Trophoblast cell (in vitro differentiated cells and primary cell): ENCODE measurements around the gene TDP1.

ENCODE experiments used
- DNase-seq, 2 donors: peaks; one replicate each; pipeline ENCODE4 v3.0.0-alpha.2; 2016
- H2AFZ ChIP-seq: 2 replicates; pipeline ENCODE4 v1.6.1; 2013; ENCODE audit warnings: low read length, moderate library complexity, mild to moderate bottlenecking; ENCODE audit not compliant: insufficient read depth, poor library complexity
- H2AK5ac ChIP-seq: 2 replicates; pipeline ENCODE4 v1.6.1; 2013; ENCODE audit warnings: mild to moderate bottlenecking, low read length
- H2BK120ac ChIP-seq: 2 replicates; pipeline ENCODE4 v1.6.1; 2013; ENCODE audit warnings: low read length, mild to moderate bottlenecking, moderate library complexity; ENCODE audit not compliant: insufficient read depth, poor library complexity
- H2BK12ac ChIP-seq: 2 replicates; pipeline ENCODE4 v1.6.1; 2013; ENCODE audit warnings: mild to moderate bottlenecking, low read length, moderate library complexity
- H2BK5ac ChIP-seq: 2 replicates; pipeline ENCODE4 v1.6.1; 2013; ENCODE audit warnings: low read length, low read depth, moderate library complexity, mild to moderate bottlenecking; ENCODE audit not compliant: poor library complexity
- H3K14ac ChIP-seq: 2 replicates; pipeline ENCODE4 v1.6.1; 2013; ENCODE audit warnings: mild to moderate bottlenecking, low read length
- H3K18ac ChIP-seq: 2 replicates; pipeline ENCODE4 v1.6.1; 2013; ENCODE audit warnings: mild to moderate bottlenecking, low read length
- H3K23ac ChIP-seq: 2 replicates; pipeline ENCODE4 v1.6.1; 2013; ENCODE audit warnings: low read length
- H3K27ac ChIP-seq: 2 replicates; pipeline ENCODE4 v1.5.1; 2013; ENCODE audit warnings: low read depth, mild to moderate bottlenecking, inconsistent platforms, low read length, moderate library complexity
- H3K27me3 ChIP-seq: 2 replicates; pipeline ENCODE4 v1.6.1; 2013; ENCODE audit warnings: inconsistent platforms, mild to moderate bottlenecking, low read length, moderate library complexity; ENCODE audit not compliant: insufficient read depth
- H3K36me3 ChIP-seq, 2 experiments: 1 replicate in 1 of 2; 2 replicates in 1 of 2; pipeline ENCODE4 v1.6.1; 2013; ENCODE audit warnings: low read length in 2 of 2, mild to moderate bottlenecking in 2 of 2, moderate library complexity in 1 of 2; ENCODE audit not compliant: insufficient read depth in 2 of 2, control insufficient read depth in 1 of 2
- H3K4ac ChIP-seq: 2 replicates; pipeline ENCODE4 v1.6.1; 2013; ENCODE audit warnings: low read depth, mild to moderate bottlenecking, low read length, moderate library complexity
- H3K4me1 ChIP-seq, 2 experiments: 1 replicate in 1 of 2; 2 replicates in 1 of 2; pipeline ENCODE4 v1.6.1; 2013; ENCODE audit warnings: low read length in 2 of 2, mild to moderate bottlenecking in 2 of 2, moderate library complexity in 1 of 2; ENCODE audit not compliant: insufficient read depth in 2 of 2, control insufficient read depth in 1 of 2
- H3K4me2 ChIP-seq: 2 replicates; pipeline ENCODE4 v1.6.1; 2013; ENCODE audit warnings: inconsistent platforms, mild to moderate bottlenecking, low read length, moderate library complexity
- H3K4me3 ChIP-seq: 2 replicates; pipeline ENCODE4 v1.5.1; 2013; ENCODE audit warnings: mild to moderate bottlenecking, low read depth, low read length, inconsistent platforms
- H3K79me1 ChIP-seq: one replicate; pipeline ENCODE4 v1.6.1; 2013; ENCODE audit warnings: low read length
- H3K79me2 ChIP-seq: 2 replicates; pipeline ENCODE4 v1.6.1; 2013; ENCODE audit warnings: low read length, mild to moderate bottlenecking; ENCODE audit not compliant: control insufficient read depth, insufficient read depth, poor library complexity
- H3K9ac ChIP-seq: 2 replicates; pipeline ENCODE4 v1.6.1; 2013; ENCODE audit warnings: mild to moderate bottlenecking, low read length
- H3K9me3 ChIP-seq: 2 replicates; pipeline ENCODE4 v1.6.1; 2013; ENCODE audit warnings: low read depth, mild to moderate bottlenecking, control low read depth, inconsistent platforms, low read length; ENCODE audit not compliant: insufficient read depth
- H4K12ac ChIP-seq: 2 replicates; pipeline ENCODE4 v1.6.1; 2013; ENCODE audit warnings: low read depth, mild to moderate bottlenecking, low read length, moderate library complexity
- H4K8ac ChIP-seq: 2 replicates; pipeline ENCODE4 v1.6.1; 2013; ENCODE audit warnings: low read depth, mild to moderate bottlenecking, low read length, moderate library complexity
- H4K91ac ChIP-seq: one replicate; pipeline ENCODE4 v1.6.1; 2013; ENCODE audit warnings: low read depth, mild to moderate bottlenecking, low read length, moderate library complexity
- WGBS: extraction: QIAGEN DNeasy Blood & Tissue Kit; methylation state at CpG from one replicate; pipeline ENCODE4 v1.1.7; 2013; ENCODE audit warnings: missing lambda C conversion rate; ENCODE audit not compliant: insufficient read length, insufficient coverage; ENCODE audit errors: extremely low coverage; 5-methylcytosine and 5-hydroxymethylcytosine counted together

Gene TDP1

GRCh38 chr14:90056826-90057225 is 101.1 kb downstream of the TDP1 start:
- H3K23ac ChIP-seq: no peak overlapping the region
- H2BK120ac ChIP-seq: no peak overlapping the region
- H3K9ac ChIP-seq: no peak overlapping the region
- no peaks in the 10 kb centered on the region for H3K9me3 ChIP-seq
- no peak overlapping the region for H4K8ac ChIP-seq
- H3K4me2 ChIP-seq: no peak overlapping the region
- no peak overlapping the region for H3K14ac ChIP-seq
- no CpG with 5 or more reads among the region's 8 CpGs for WGBS
- H2AK5ac ChIP-seq: no peak overlapping the region
- H3K27ac ChIP-seq: no peak overlapping the region
- no peak overlapping the region for H2BK5ac ChIP-seq
- H4K91ac ChIP-seq: no peak overlapping the region
- H3K18ac ChIP-seq: no peak overlapping the region
- no peak for DNase-seq
- H3K4ac ChIP-seq: no peak overlapping the region
- no peak overlapping the region for H2AFZ ChIP-seq
- H4K12ac ChIP-seq: no peak overlapping the region
- H3K4me3 ChIP-seq: no peak overlapping the region
- no peaks in the 10 kb centered on the region for H3K36me3 ChIP-seq
- peaks cover 13% of the 10 kb centered on the region for H3K27me3 ChIP-seq
- H3K79me1 ChIP-seq: no peaks in the 10 kb centered on the region
- no peaks in the 10 kb centered on the region for H3K79me2 ChIP-seq
- H2BK12ac ChIP-seq: no peak overlapping the region
- H3K4me1 ChIP-seq: peaks cover 7 to 13% of the 10 kb centered on the region in 2 experiments

GRCh38 chr14:90058876-90059458 is 103.2 kb downstream of the TDP1 start:
- H2BK12ac ChIP-seq: no peak overlapping the region
- H2BK5ac ChIP-seq: no peak overlapping the region
- no peaks in the 10 kb centered on the region for H3K79me2 ChIP-seq
- no peak overlapping the region for H2AFZ ChIP-seq
- H3K27ac ChIP-seq: no peak overlapping the region
- H4K12ac ChIP-seq: no peak overlapping the region
- H3K23ac ChIP-seq: no peak overlapping the region
- no peak overlapping the region for H2BK120ac ChIP-seq
- H4K91ac ChIP-seq: no peak overlapping the region
- H3K4ac ChIP-seq: no peak overlapping the region
- no peak overlapping the region for H3K4me3 ChIP-seq
- H3K79me1 ChIP-seq: no peaks in the 10 kb centered on the region
- no peak overlapping the region for H4K8ac ChIP-seq
- H3K18ac ChIP-seq: no peak overlapping the region
- H3K9me3 ChIP-seq: no peaks in the 10 kb centered on the region
- H3K9ac ChIP-seq: no peak overlapping the region
- no peaks in the 10 kb centered on the region for H3K36me3 ChIP-seq
- peaks cover 23% of the 10 kb centered on the region for H3K27me3 ChIP-seq
- H3K14ac ChIP-seq: no peak overlapping the region
- peaks cover 10 to 20% of the 10 kb centered on the region in 2 experiments for H3K4me1 ChIP-seq
- peak; percentile 57 to 76 for DNase-seq
- H3K4me2 ChIP-seq: no peak overlapping the region
- no CpG with 5 or more reads among the region's 7 CpGs for WGBS
- H2AK5ac ChIP-seq: no peak overlapping the region

- Histone ChIP-seq H2BK120ac (no peak overlapping the region), H2AK5ac (no peak overlapping the region), H3K23ac (no peak overlapping the region), H3K79me2 (no peaks in the 10 kb centered on the region), H4K12ac (no peak overlapping the region), H2BK5ac (no peak overlapping the region), H3K27ac (no peak overlapping the region), H4K91ac (no peak overlapping the region), H4K8ac (no peak overlapping the region), H3K4me3 (peak overlapping the region; percentile 65), H3K79me1 (no peaks in the 10 kb centered on the region), H3K9me3 (no peaks in the 10 kb centered on the region), H2AFZ (peak overlapping the region; percentile 97), H3K18ac (no peak overlapping the region), H3K36me3 (no peaks in the 10 kb centered on the region), H3K14ac (no peak overlapping the region), H3K4ac (no peak overlapping the region), H2BK12ac (no peak overlapping the region), H3K9ac (no peak overlapping the region), H3K4me1 (peaks cover 10 to 20% of the 10 kb centered on the region in 2 experiments), H3K4me2 (peak overlapping the region; percentile 73), H3K27me3 (peaks cover 23% of the 10 kb centered on the region)
- no CpG with 5 or more reads among the region's 80 CpGs for WGBS
- peak; percentile 36 to 66 for DNase-seq
Measured at GRCh38 chr14:90060312-90060964, 104.7 kb downstream of the TDP1 start.

- Histone ChIP-seq H3K79me2 (no peaks in the 10 kb centered on the region), H3K14ac (no peak overlapping the region)
Measured at GRCh38 chr14:90060965-90061684, 105.4 kb downstream of the TDP1 start.

More at GRCh38 chr14:90060965-90061684, 105.4 kb downstream of the TDP1 start:
- no peak overlapping the region for H3K9ac ChIP-seq
- H3K4me3 ChIP-seq: peak overlapping the region; percentile 65
- no peaks in the 10 kb centered on the region for H3K9me3 ChIP-seq
- H4K8ac ChIP-seq: no peak overlapping the region
- WGBS: no CpG with 5 or more reads among the region's 60 CpGs
- no peak for DNase-seq
- no peak overlapping the region for H4K12ac ChIP-seq
- no peaks in the 10 kb centered on the region for H3K36me3 ChIP-seq
- H3K23ac ChIP-seq: no peak overlapping the region
- H3K4me2 ChIP-seq: peak overlapping the region; percentile 73
- H2AFZ ChIP-seq: peak overlapping the region; percentile 24
- H3K79me1 ChIP-seq: no peaks in the 10 kb centered on the region
- H2AK5ac ChIP-seq: no peak overlapping the region
- no peak overlapping the region for H3K4ac ChIP-seq
- H2BK12ac ChIP-seq: no peak overlapping the region
- no peak overlapping the region for H4K91ac ChIP-seq
- H3K4me1 ChIP-seq: peaks cover 10 to 20% of the 10 kb centered on the region in 2 experiments
- no peak overlapping the region for H3K27ac ChIP-seq
- H3K18ac ChIP-seq: no peak overlapping the region
- peaks cover 23% of the 10 kb centered on the region for H3K27me3 ChIP-seq
- no peak overlapping the region for H2BK5ac ChIP-seq
- H2BK120ac ChIP-seq: no peak overlapping the region
